Measurements from ENCODE around the gene PCDHA12. TPM values are rescaled to one million over a fixed set of nuclear protein-coding genes. Genes with fewer than 3 reads are reported as not detected.
"Not testable (repeated sequence)": the region's sequence is repeated elsewhere in the genome, so short reads cannot be mapped to it uniquely, and the experiment has no call there.

Gene PCDHA12
- total RNA-seq, 6 experiments from 2014 or later, result 0.18 to 0.51 (median 0.32) TPM; not detected in 2

DNA sequence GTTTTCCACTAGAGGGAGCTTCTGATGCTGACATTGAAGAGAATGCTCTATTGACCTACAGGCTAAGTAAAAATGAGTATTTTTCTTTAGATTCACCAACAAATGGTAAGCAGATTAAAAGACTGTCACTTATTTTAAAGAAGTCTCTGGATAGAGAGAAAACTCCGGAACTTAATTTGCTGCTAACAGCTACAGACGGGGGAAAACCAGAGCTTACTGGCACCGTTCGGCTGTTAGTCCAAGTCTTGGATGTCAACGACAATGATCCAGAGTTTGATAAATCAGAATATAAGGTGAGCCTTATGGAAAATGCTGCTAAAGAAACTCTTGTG lies 5.6 kb upstream of the PCDHA12 start:
- H3K4me3 ChIP-seq, result peak overlapping the region in 1 of 3 donors; percentile 11
- ATAC-seq, result no peak
- no peaks in the 10 kb centered on the region for H3K36me3 ChIP-seq
- intact Hi-C loops (cut with DNase I), result no loop called here
- no peaks in the 10 kb centered on the region for H3K4me1 ChIP-seq
- no peaks in the 10 kb centered on the region for H3K9me3 ChIP-seq
- no peak for DNase-seq
- TF ChIP-seq, protein P1, sequence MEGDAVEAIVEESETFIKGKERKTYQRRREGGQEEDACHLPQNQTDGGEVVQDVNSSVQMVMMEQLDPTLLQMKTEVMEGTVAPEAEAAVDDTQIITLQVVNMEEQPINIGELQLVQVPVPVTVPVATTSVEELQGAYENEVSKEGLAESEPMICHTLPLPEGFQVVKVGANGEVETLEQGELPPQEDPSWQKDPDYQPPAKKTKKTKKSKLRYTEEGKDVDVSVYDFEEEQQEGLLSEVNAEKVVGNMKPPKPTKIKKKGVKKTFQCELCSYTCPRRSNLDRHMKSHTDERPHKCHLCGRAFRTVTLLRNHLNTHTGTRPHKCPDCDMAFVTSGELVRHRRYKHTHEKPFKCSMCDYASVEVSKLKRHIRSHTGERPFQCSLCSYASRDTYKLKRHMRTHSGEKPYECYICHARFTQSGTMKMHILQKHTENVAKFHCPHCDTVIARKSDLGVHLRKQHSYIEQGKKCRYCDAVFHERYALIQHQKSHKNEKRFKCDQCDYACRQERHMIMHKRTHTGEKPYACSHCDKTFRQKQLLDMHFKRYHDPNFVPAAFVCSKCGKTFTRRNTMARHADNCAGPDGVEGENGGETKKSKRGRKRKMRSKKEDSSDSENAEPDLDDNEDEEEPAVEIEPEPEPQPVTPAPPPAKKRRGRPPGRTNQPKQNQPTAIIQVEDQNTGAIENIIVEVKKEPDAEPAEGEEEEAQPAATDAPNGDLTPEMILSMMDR (IDR thresholded peaks at IDR 0.05), result no peak
- WGBS (ENCODE audit: insufficient coverage, low coverage, low lambda C conversion rate, missing lambda C conversion rate), result 47% methylated on average over 5 of the region's 5 CpGs
- peaks cover 0 to 4% of the 10 kb centered on the region in 2 donors for H3K27me3 ChIP-seq
- H3K27ac ChIP-seq, result no peak overlapping the region

GRCh38 chr5:140870221-140871201 lies 4.6 kb upstream of the PCDHA12 start:
- no peak overlapping the region for H3K27ac ChIP-seq
- H3K4me3 ChIP-seq, result no peak overlapping the region
- no peaks in the 10 kb centered on the region for H3K9me3 ChIP-seq
- ATAC-seq, result no peak
- peaks cover 0 to 6% of the 10 kb centered on the region in 2 donors for H3K27me3 ChIP-seq
- TF ChIP-seq POLR2A (IDR thresholded peaks at IDR 0.05), result no peak
- TF ChIP-seq, protein P1 (IDR thresholded peaks at IDR 0.05), result no peak
- H3K36me3 ChIP-seq, result no peaks in the 10 kb centered on the region
- intact Hi-C loops (cut with DNase I), result no loop called here
- peak in 1 of 3 donors; percentile 50 for DNase-seq
- H3K4me1 ChIP-seq, result no peaks in the 10 kb centered on the region
- WGBS (ENCODE audit: insufficient coverage, low coverage, low lambda C conversion rate, missing lambda C conversion rate), result 70% methylated on average over 23 of the region's 114 CpGs

DNA sequence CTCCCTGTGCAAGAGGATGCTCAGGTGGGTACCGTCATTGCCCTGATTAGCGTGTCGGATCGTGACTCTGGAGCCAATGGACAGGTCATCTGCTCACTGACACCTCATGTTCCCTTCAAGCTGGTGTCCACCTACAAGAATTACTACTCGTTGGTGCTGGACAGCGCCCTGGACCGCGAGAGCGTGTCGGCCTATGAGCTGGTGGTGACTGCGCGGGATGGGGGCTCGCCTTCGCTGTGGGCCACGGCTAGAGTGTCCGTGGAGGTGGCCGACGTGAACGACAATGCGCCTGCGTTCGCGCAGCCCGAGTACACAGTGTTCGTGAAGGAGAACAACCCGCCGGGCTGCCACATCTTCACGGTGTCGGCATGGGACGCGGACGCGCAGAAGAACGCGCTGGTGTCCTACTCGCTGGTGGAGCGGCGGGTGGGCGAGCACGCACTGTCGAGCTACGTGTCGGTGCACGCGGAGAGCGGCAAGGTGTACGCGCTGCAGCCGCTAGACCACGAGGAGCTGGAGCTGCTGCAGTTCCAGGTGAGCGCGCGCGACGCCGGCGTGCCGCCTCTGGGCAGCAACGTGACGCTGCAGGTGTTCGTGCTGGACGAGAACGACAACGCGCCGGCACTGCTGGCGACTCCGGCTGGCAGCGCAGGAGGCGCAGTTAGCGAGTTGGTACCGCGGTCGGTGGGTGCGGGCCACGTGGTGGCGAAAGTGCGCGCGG lies 1.6 kb downstream of the PCDHA12 start:
- H3K9me3 ChIP-seq; H3K27ac ChIP-seq; H3K4me1 ChIP-seq; ATAC-seq; intact Hi-C loops (cut with DNase I); H3K36me3 ChIP-seq; DNase-seq; H3K4me3 ChIP-seq: not testable (repeated sequence)
- peaks cover 0 to 10% of the 10 kb centered on the region in 2 donors for H3K27me3 ChIP-seq
- 34% methylated on average over 13 of the region's 80 CpGs for WGBS (ENCODE audit: insufficient coverage, low coverage, low lambda C conversion rate, missing lambda C conversion rate)

GRCh38 chr5:140877262-140877581 lies 2.1 kb downstream of the PCDHA12 start:
- DNase-seq (no peak), ATAC-seq (no peak)
- WGBS (ENCODE audit: insufficient coverage, low coverage, low lambda C conversion rate, missing lambda C conversion rate), result no CpG with 5 or more reads among the region's 37 CpGs
- TF ChIP-seq POLR2A (IDR thresholded peaks at IDR 0.05), result no peak
- TF ChIP-seq, protein P1 (IDR thresholded peaks at IDR 0.05), result no peak
- Histone ChIP-seq H3K27ac (no peak overlapping the region), H3K4me1 (no peaks in the 10 kb centered on the region), H3K36me3 (no peaks in the 10 kb centered on the region), H3K4me3 (no peak overlapping the region), H3K27me3 (peaks cover 0 to 10% of the 10 kb centered on the region in 2 donors), H3K9me3 (peaks cover 0 to 6% (median 0%) of the 10 kb centered on the region in 4 donors)
- intact Hi-C loops (cut with DNase I), result no loop called here
